GM12872 (cell line): ENCODE data around the gene ZNF318.

Source experiments
- TF ChIP-seq, protein P1 (sequence below): IDR thresholded peaks from 3 replicates; pipeline ENCODE4 v1.5.1; 2011; ENCODE audit warnings: low read depth, mild to moderate bottlenecking, low read length, moderate library complexity; ENCODE audit not compliant: insufficient read depth

ZNF318 gene

DNA sequence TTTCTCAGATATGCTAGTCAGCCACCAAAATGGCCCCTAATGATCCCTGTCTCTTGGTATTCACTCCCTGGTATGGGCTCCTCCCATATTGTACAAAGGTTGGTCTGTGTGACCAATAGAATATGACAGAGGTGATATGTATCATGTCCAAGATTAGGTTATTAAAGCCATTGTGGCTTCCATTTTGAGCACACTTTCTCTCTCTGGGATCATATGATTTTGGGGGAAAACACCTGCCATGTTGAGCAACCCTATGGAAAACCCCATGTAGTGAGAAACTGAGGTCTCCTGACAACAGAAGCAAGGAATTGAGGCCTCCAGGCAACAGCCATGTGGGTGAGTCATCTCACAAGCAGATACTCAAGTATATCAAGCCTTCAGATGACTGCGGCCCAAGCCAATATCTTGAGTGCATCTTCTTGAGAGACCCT, 7.1 kb upstream of the ZNF318 start:
- TF ChIP-seq, protein P1, sequence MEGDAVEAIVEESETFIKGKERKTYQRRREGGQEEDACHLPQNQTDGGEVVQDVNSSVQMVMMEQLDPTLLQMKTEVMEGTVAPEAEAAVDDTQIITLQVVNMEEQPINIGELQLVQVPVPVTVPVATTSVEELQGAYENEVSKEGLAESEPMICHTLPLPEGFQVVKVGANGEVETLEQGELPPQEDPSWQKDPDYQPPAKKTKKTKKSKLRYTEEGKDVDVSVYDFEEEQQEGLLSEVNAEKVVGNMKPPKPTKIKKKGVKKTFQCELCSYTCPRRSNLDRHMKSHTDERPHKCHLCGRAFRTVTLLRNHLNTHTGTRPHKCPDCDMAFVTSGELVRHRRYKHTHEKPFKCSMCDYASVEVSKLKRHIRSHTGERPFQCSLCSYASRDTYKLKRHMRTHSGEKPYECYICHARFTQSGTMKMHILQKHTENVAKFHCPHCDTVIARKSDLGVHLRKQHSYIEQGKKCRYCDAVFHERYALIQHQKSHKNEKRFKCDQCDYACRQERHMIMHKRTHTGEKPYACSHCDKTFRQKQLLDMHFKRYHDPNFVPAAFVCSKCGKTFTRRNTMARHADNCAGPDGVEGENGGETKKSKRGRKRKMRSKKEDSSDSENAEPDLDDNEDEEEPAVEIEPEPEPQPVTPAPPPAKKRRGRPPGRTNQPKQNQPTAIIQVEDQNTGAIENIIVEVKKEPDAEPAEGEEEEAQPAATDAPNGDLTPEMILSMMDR, result no peak

DNA sequence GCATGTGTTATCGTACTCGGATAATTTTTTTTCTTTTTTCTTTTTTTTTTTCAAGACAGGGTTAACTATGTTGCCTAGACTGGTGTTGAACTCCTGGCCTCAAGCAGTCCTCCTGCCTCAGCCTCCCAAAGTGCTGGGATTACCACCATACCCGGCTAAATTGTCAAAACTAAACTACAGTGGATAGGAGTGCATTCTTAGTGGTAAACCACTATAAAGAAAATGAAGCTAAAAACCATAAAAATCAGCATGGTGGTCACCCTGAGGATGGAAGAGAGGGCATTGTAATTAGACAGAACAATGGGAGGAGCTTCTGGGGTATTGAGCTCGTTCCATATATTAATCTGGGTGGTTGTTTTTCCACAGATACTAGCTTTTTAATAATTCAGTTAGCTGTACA, 6.2 kb upstream of the ZNF318 start:
- TF ChIP-seq, protein P1, result no peak

GRCh38 chr6:43373252-43373875, 3.9 kb upstream of the ZNF318 start:
- TF ChIP-seq, protein P1, result no peak

GRCh38 chr6:43368259-43369160, 937 bp downstream of the ZNF318 start:
- TF ChIP-seq, protein P1, result no peak

GRCh38 chr6:43367245-43367984, 2.0 kb downstream of the ZNF318 start:
- TF ChIP-seq, protein P1, result no peak

DNA sequence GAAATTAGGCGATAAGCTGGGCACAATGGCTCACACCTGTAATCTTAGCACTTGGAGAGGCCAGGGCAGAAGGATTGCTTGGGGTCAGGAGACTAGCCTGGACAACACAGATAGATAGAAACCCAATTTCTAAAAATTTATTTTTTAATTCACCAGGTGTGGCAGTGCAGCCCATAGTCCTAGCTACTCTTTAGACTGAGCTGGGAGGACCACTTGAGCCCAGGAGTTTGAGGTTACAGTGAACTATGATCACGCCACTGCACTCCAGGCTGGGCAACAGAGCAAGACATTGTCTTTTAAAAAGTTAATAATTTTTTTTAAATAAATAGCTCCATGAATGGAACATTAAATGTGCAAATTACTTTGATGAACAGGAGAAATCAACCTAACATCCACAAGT, 8.2 kb downstream of the ZNF318 start:
- TF ChIP-seq, protein P1, result peak; percentile 8; the same call in 1 of the 3 replicates

GRCh38 chr6:43359831-43360230, 9.6 kb downstream of the ZNF318 start:
- TF ChIP-seq, protein P1, result no peak
